ENCODE results near the gene HPS4. TPM values are rescaled to one million over a fixed set of nuclear protein-coding genes. Genes with fewer than 3 reads are reported as not detected.

The HPS4 gene
- total and polyA plus RNA-seq, 2 experiments from 2014 or later = 16.2 to 27.1 TPM

DNA sequence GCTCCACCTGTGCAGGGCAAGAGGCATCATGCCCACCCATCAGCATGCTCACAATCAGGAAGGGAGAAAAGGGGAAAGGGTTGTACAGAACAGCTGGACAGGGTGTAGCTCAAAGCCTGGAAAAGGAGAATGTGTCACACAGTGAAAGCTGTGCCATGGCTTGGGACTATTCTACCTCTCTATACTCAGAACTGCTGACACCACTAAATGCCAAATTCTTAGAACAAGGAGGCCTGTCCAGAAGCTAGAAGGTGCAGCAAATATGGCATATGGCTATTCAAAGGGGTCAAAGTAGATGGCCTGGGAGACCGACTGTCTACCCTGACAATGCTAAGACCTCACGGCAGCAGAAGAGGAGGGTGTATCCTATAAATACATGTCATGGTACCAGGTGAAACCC, 12.8 kb downstream of the HPS4 start:
- in situ Hi-C loops (cut with MboI) = no loop called here
- Histone ChIP-seq H3K36me3 (ENCODE audit: low read depth) (peaks cover 22% of the 10 kb centered on the region), H3K9me2 (ENCODE audit: insufficient read depth) (no peaks in the 10 kb centered on the region), H3K27ac (peak overlapping the region; percentile 66), H3K4me3 (no peak overlapping the region), H4K20me1 (ENCODE audit: insufficient read depth) (no peaks in the 10 kb centered on the region), H3K4me2 (ENCODE audit: unreplicated experiment) (peak overlapping the region; percentile 70), H3K27me3 (replicated peaks; ENCODE audit: insufficient read depth) (no peaks in the 10 kb centered on the region), H3K9ac (0 out of 2 replicates have a peak overlapping the region, but pooled peaks have one; percentile 6), H3K9me3 (ENCODE audit: low read depth) (no peaks in the 10 kb centered on the region), H3K4me1 (ENCODE audit: insufficient read depth) (peaks cover 16% of the 10 kb centered on the region), H2AFZ (no peak overlapping the region), H3K79me2 (ENCODE audit: insufficient read depth) (0 out of 2 replicates have a peak, but pooled peaks cover 7% of the 10 kb centered on the region), H3F3A (ENCODE audit: insufficient read depth) (peaks cover 23% of the 10 kb centered on the region)
- DNase-seq = no peak
- TF ChIP-seq EZH2phosphoT487 (IDR thresholded peaks at IDR 0.05; ENCODE audit: insufficient read depth, low read depth) (no peak), EZH2 (IDR thresholded peaks at IDR 0.05; ENCODE audit: insufficient read depth, poor library complexity, severe bottlenecking) (no peak)
- WGBS, 2 experiments (ENCODE audit: low coverage in 1 of 2, low lambda C conversion rate in 2 of 2, missing lambda C conversion rate in 2 of 2) = 95 to 100% methylated on average over 2 of the region's 2 CpGs

- no peaks in the 10 kb centered on the region for H3K27me3 ChIP-seq (replicated peaks; ENCODE audit: insufficient read depth)
- H3K27ac ChIP-seq = no peak overlapping the region
- H3F3A ChIP-seq (ENCODE audit: insufficient read depth) = peaks cover 11% of the 10 kb centered on the region
- H3K79me2 ChIP-seq (ENCODE audit: insufficient read depth) = no peaks in the 10 kb centered on the region
- H3K9me2 ChIP-seq (ENCODE audit: insufficient read depth) = no peaks in the 10 kb centered on the region
- WGBS, 2 experiments (ENCODE audit: low coverage in 1 of 2, low lambda C conversion rate in 2 of 2, missing lambda C conversion rate in 2 of 2) = 71 to 81% methylated on average over 5 of the region's 5 CpGs
- peak; percentile 29 for DNase-seq
- no peak overlapping the region for H2AFZ ChIP-seq
- no peak for TF ChIP-seq EZH2 (IDR thresholded peaks at IDR 0.05; ENCODE audit: insufficient read depth, poor library complexity, severe bottlenecking)
- TF ChIP-seq EZH2phosphoT487 (IDR thresholded peaks at IDR 0.05; ENCODE audit: insufficient read depth, low read depth) = no peak
- no peak overlapping the region for H3K4me3 ChIP-seq
- H3K9me3 ChIP-seq (ENCODE audit: low read depth) = no peaks in the 10 kb centered on the region
- peaks cover 9% of the 10 kb centered on the region for H3K4me1 ChIP-seq (ENCODE audit: insufficient read depth)
- peaks cover 17% of the 10 kb centered on the region for H3K36me3 ChIP-seq (ENCODE audit: low read depth)
- no peaks in the 10 kb centered on the region for H4K20me1 ChIP-seq (ENCODE audit: insufficient read depth)
- in situ Hi-C loops (cut with MboI) = no loop called here
- no peak overlapping the region for H3K4me2 ChIP-seq (ENCODE audit: unreplicated experiment)
- no peak overlapping the region for H3K9ac ChIP-seq
Observed at GRCh38 chr22:26466196-26466595, 17.4 kb downstream of the HPS4 start.

DNA sequence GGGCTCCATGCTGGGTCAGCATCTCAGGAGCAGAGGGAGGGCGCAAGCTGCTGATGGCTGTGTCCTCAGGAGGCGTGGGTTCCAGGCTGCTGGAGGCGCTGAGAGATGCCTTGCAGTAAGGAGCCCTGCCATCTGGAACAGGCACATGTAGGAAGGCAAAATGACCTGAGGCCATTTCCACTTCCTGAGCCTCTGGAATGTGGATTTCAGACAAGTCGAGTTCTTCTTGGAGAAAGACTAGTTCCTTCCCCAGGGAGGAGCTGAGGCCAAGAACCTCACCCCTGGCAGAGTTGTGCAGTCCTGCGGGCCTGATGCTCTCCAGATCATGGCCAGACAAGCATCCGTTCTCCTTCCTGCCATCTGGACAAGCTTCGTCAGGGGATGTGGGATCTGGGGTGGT, 19.3 kb downstream of the HPS4 start:
- H4K20me1 ChIP-seq (ENCODE audit: insufficient read depth) = no peaks in the 10 kb centered on the region
- TF ChIP-seq EZH2phosphoT487 (IDR thresholded peaks at IDR 0.05; ENCODE audit: insufficient read depth, low read depth) (no peak), EZH2 (IDR thresholded peaks at IDR 0.05; ENCODE audit: insufficient read depth, poor library complexity, severe bottlenecking) (no peak)
- in situ Hi-C loops (cut with MboI) = no loop called here

DNA sequence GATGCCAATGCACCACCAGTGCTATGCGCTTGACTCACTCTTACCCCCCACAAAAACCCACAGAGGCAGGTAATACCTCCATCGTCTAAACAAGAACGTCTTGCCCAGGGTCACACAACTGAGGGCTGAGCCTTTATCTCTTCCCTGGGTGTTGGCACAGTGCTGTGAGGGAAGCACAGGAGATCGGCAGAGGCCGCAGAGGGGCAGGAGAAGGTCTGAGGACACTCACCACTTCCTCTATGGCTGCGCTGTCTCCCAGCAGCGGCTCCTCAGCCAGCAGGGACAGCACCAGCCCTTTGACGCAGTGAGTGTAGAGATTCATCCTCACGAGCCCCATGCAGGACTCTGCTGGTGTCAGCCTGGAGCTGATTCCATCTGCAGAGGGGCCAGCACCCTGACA, 19.9 kb downstream of the HPS4 start:
- no peak overlapping the region for H3K9ac ChIP-seq
- no peak overlapping the region for H3K4me2 ChIP-seq (ENCODE audit: unreplicated experiment)
- H3K4me1 ChIP-seq (ENCODE audit: insufficient read depth) = no peaks in the 10 kb centered on the region
- H2AFZ ChIP-seq = no peak overlapping the region
- H3K4me3 ChIP-seq = no peak overlapping the region
- no peaks in the 10 kb centered on the region for H3K27me3 ChIP-seq (replicated peaks; ENCODE audit: insufficient read depth)
- H3K79me2 ChIP-seq (ENCODE audit: insufficient read depth) = peaks cover 14% of the 10 kb centered on the region; the same call in 1 of the 2 replicates
- TF ChIP-seq EZH2phosphoT487 (IDR thresholded peaks at IDR 0.05; ENCODE audit: insufficient read depth, low read depth) (no peak), EZH2 (IDR thresholded peaks at IDR 0.05; ENCODE audit: insufficient read depth, poor library complexity, severe bottlenecking) (no peak)
- H3F3A ChIP-seq (ENCODE audit: insufficient read depth) = no peaks in the 10 kb centered on the region
- no peaks in the 10 kb centered on the region for H4K20me1 ChIP-seq (ENCODE audit: insufficient read depth)
- in situ Hi-C loops (cut with MboI) = no loop called here
- H3K9me3 ChIP-seq (ENCODE audit: low read depth) = no peaks in the 10 kb centered on the region
- no peaks in the 10 kb centered on the region for H3K9me2 ChIP-seq (ENCODE audit: insufficient read depth)
- no peak overlapping the region for H3K27ac ChIP-seq
- 86 to 87% methylated on average over 9 of the region's 9 CpGs for WGBS, 2 experiments (ENCODE audit: low coverage in 1 of 2, low lambda C conversion rate in 2 of 2, missing lambda C conversion rate in 2 of 2)
- no peak for DNase-seq
- H3K36me3 ChIP-seq (ENCODE audit: low read depth) = peaks cover 28% of the 10 kb centered on the region

More for the DNA sequence above, 19.3 kb downstream of the HPS4 start:
- no peak overlapping the region for H2AFZ ChIP-seq
- H3K27ac ChIP-seq = no peak overlapping the region
- no peak overlapping the region for H3K4me2 ChIP-seq (ENCODE audit: unreplicated experiment)
- DNase-seq = peak; percentile 34
- H3K9me2 ChIP-seq (ENCODE audit: insufficient read depth) = no peaks in the 10 kb centered on the region
- H3K4me1 ChIP-seq (ENCODE audit: insufficient read depth) = no peaks in the 10 kb centered on the region
- no peaks in the 10 kb centered on the region for H3F3A ChIP-seq (ENCODE audit: insufficient read depth)
- H3K36me3 ChIP-seq (ENCODE audit: low read depth) = peaks cover 24% of the 10 kb centered on the region
- H3K9ac ChIP-seq = no peak overlapping the region
- 55 to 69% methylated on average over 5 to 7 of the region's 7 CpGs for WGBS, 2 experiments (ENCODE audit: low coverage in 1 of 2, low lambda C conversion rate in 2 of 2, missing lambda C conversion rate in 2 of 2)
- H3K27me3 ChIP-seq (replicated peaks; ENCODE audit: insufficient read depth) = no peaks in the 10 kb centered on the region
- H3K79me2 ChIP-seq (ENCODE audit: insufficient read depth) = peaks cover 14% of the 10 kb centered on the region; the same call in 1 of the 2 replicates
- H3K4me3 ChIP-seq = no peak overlapping the region
- H3K9me3 ChIP-seq (ENCODE audit: low read depth) = no peaks in the 10 kb centered on the region
